Measurements from ENCODE around the gene SDHAF3.
"Not testable (repeated sequence)": the region's sequence is repeated elsewhere in the genome, so short reads cannot be mapped to it uniquely, and the experiment has no call there.

SDHAF3 gene

DNA sequence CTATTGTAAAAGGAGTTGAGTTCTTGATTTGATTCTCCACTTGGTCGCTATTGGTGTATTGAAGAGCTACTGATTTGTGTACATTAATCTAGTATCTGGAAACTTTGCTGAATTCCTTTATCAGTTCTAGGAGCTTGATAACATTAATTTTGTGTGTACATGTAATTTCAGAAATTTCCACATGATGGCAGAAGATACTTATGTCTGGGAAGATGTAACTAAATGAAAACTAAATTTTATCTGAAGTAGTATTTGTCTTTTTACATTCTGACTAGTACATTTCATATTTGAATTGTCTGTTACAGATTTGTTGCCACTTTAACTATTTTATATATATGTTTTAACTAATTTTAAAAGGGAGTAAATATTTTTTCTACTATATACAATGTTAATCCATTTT lies 27.6 kb downstream of the SDHAF3 start:
- Histone ChIP-seq H3K27me3 (ENCODE audit: control insufficient read depth, low read length) (no peaks in the 10 kb centered on the region), H3F3A (ENCODE audit: control insufficient read depth, insufficient read depth) (no peaks in the 10 kb centered on the region), H3K4me2 (ENCODE audit: low read length) (no peak overlapping the region), H3K9me2 (replicated peaks; ENCODE audit: control insufficient read depth, low read length) (no peaks in the 10 kb centered on the region), H4K20me1 (ENCODE audit: control insufficient read depth, insufficient read depth, low read depth, low read length) (no peaks in the 10 kb centered on the region; the same call in 1 of the 2 replicates), H3K36me3 (ENCODE audit: control insufficient read depth, low read length) (peaks cover 19% of the 10 kb centered on the region), H3K9me3 (ENCODE audit: control insufficient read depth, insufficient read depth, low read length) (peaks cover under 1% of the 10 kb centered on the region; the same call in 1 of the 2 replicates), H3K4me3 (ENCODE audit: low read length) (no peak overlapping the region), H3K27ac (ENCODE audit: low read depth, low read length) (no peak overlapping the region), H3K79me2 (ENCODE audit: control insufficient read depth, low read length) (peaks cover 41% of the 10 kb centered on the region), H3K4me1 (ENCODE audit: control insufficient read depth, low read length) (no peaks in the 10 kb centered on the region)
- no peak for TF ChIP-seq EZH2phosphoT487 (IDR thresholded peaks at IDR 0.05; ENCODE audit: borderline replicate concordance, low read length)
- TF ChIP-seq, protein P1, sequence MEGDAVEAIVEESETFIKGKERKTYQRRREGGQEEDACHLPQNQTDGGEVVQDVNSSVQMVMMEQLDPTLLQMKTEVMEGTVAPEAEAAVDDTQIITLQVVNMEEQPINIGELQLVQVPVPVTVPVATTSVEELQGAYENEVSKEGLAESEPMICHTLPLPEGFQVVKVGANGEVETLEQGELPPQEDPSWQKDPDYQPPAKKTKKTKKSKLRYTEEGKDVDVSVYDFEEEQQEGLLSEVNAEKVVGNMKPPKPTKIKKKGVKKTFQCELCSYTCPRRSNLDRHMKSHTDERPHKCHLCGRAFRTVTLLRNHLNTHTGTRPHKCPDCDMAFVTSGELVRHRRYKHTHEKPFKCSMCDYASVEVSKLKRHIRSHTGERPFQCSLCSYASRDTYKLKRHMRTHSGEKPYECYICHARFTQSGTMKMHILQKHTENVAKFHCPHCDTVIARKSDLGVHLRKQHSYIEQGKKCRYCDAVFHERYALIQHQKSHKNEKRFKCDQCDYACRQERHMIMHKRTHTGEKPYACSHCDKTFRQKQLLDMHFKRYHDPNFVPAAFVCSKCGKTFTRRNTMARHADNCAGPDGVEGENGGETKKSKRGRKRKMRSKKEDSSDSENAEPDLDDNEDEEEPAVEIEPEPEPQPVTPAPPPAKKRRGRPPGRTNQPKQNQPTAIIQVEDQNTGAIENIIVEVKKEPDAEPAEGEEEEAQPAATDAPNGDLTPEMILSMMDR (IDR thresholded peaks at IDR 0.05; ENCODE audit: low read depth, low read length, poor library complexity, severe bottlenecking), result peak; percentile 51

- Histone ChIP-seq H3K4me2 (ENCODE audit: low read length) (no peak overlapping the region), H3K27me3 (ENCODE audit: control insufficient read depth, low read length) (no peaks in the 10 kb centered on the region), H3K4me1 (ENCODE audit: control insufficient read depth, low read length) (no peaks in the 10 kb centered on the region), H3K36me3 (ENCODE audit: control insufficient read depth, low read length) (peaks cover 24% of the 10 kb centered on the region), H3K27ac (ENCODE audit: low read depth, low read length) (no peak overlapping the region), H3F3A (ENCODE audit: control insufficient read depth, insufficient read depth) (no peaks in the 10 kb centered on the region), H3K9me2 (replicated peaks; ENCODE audit: control insufficient read depth, low read length) (no peaks in the 10 kb centered on the region), H4K20me1 (ENCODE audit: control insufficient read depth, insufficient read depth, low read depth, low read length) (no peaks in the 10 kb centered on the region; the same call in 1 of the 2 replicates), H3K4me3 (ENCODE audit: low read length) (no peak overlapping the region), H3K79me2 (ENCODE audit: control insufficient read depth, low read length) (peaks cover 46% of the 10 kb centered on the region), H3K9me3 (ENCODE audit: control insufficient read depth, insufficient read depth, low read length) (no peaks in the 10 kb centered on the region)
- TF ChIP-seq EZH2phosphoT487 (IDR thresholded peaks at IDR 0.05; ENCODE audit: borderline replicate concordance, low read length), result no peak
- TF ChIP-seq, protein P1 (IDR thresholded peaks at IDR 0.05; ENCODE audit: low read depth, low read length, poor library complexity, severe bottlenecking), result no peak
Observed at GRCh38 chr7:97149843-97150242, 32.3 kb downstream of the SDHAF3 start.

DNA sequence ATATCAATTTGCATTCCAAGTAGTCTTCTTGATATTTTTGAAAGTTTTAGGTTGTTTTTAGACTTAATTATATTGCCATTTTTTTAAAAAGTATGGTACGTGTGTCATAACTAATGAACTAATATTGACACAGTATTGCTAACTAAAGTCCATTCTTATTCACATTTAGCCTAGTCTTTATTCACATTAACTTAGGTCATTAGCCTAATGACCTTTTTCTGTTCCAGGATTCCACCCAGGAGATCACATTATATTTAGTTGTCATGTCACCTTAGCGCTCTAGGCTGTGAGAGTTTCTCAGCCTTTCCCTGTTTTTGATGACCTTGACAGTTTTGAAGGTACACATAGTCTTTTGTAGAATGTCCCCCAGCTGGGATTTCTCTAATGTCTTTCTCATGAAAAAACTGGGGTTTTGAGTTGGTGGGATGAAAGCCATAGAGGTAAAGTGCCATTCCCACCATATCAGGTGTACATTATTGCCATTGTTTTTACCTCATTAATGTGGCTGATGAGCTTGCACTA lies 38.5 kb downstream of the SDHAF3 start:
- Histone ChIP-seq H3K4me2 (ENCODE audit: low read length) (no peak overlapping the region), H3K4me3 (ENCODE audit: low read length) (no peak overlapping the region), H3K4me1 (ENCODE audit: control insufficient read depth, low read length) (no peaks in the 10 kb centered on the region), H3K9me3 (ENCODE audit: control insufficient read depth, insufficient read depth, low read length) (peaks cover 11% of the 10 kb centered on the region), H3K27ac (ENCODE audit: low read depth, low read length) (no peak overlapping the region), H3F3A (ENCODE audit: control insufficient read depth, insufficient read depth) (no peaks in the 10 kb centered on the region), H3K79me2 (ENCODE audit: control insufficient read depth, low read length) (peaks cover 40% of the 10 kb centered on the region), H3K36me3 (ENCODE audit: control insufficient read depth, low read length) (peaks cover 29% of the 10 kb centered on the region), H3K27me3 (ENCODE audit: control insufficient read depth, low read length) (no peaks in the 10 kb centered on the region), H3K9me2 (replicated peaks; ENCODE audit: control insufficient read depth, low read length) (no peaks in the 10 kb centered on the region), H4K20me1 (ENCODE audit: control insufficient read depth, insufficient read depth, low read depth, low read length) (no peaks in the 10 kb centered on the region)
- TF ChIP-seq, protein P1 (IDR thresholded peaks at IDR 0.05; ENCODE audit: low read depth, low read length, poor library complexity, severe bottlenecking), result no peak
- no peak for TF ChIP-seq EZH2phosphoT487 (IDR thresholded peaks at IDR 0.05; ENCODE audit: borderline replicate concordance, low read length)

DNA sequence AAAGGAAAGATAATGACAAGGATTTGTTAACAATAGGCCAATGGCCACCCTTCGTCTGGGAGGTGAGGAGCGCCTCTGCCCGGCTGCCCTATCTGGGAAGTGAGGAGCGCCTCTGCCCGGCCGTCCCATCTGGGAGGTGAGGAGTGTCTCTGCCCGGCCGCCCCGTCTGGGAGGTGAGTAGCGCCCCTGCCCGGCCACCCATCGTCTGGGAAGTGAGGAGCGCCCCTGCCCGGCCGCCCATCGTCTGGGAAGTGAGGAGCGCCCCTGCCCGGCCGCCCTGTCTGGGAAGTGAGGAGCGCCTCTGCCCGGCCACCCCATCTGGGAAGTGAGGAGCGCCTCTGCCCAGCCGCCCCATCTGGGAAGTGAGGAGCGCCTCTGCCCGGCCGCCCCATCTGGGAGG lies 42.5 kb downstream of the SDHAF3 start:
- H3K27ac ChIP-seq (ENCODE audit: low read depth, low read length); H3K4me1 ChIP-seq (ENCODE audit: control insufficient read depth, low read length); H3K4me2 ChIP-seq (ENCODE audit: low read length); H3K9me2 ChIP-seq (replicated peaks; ENCODE audit: control insufficient read depth, low read length); H3F3A ChIP-seq (ENCODE audit: control insufficient read depth, insufficient read depth); H4K20me1 ChIP-seq (ENCODE audit: control insufficient read depth, insufficient read depth, low read depth, low read length); H3K27me3 ChIP-seq (ENCODE audit: control insufficient read depth, low read length); H3K4me3 ChIP-seq (ENCODE audit: low read length): not testable (repeated sequence)
- Histone ChIP-seq H3K36me3 (ENCODE audit: control insufficient read depth, low read length) (peaks cover 39% of the 10 kb centered on the region), H3K9me3 (ENCODE audit: control insufficient read depth, insufficient read depth, low read length) (peaks cover 13% of the 10 kb centered on the region), H3K79me2 (ENCODE audit: control insufficient read depth, low read length) (peaks cover 52% of the 10 kb centered on the region)

DNA sequence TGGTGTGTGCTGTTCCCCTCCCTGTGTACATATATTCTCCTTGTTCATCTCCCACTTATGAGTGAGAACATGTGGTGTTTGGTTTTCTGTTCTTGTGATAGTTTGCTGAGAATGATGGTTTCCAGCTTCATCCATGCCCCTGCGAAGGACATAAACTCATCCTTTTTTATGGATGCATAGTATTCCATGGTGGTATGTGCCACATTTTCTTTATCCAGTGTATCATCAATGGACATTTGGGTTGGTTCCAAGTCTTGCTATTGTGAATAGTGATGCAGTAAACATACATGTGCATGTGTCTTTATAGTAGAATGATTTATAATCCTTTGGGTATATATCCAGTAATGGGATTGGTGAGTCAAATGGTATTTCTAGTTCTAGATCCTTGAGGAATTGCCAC lies 44.1 kb downstream of the SDHAF3 start:
- H3K79me2 ChIP-seq (ENCODE audit: control insufficient read depth, low read length), result peaks cover 50% of the 10 kb centered on the region
- peaks cover 18% of the 10 kb centered on the region for H3K9me3 ChIP-seq (ENCODE audit: control insufficient read depth, insufficient read depth, low read length)
- H3F3A ChIP-seq (ENCODE audit: control insufficient read depth, insufficient read depth); H3K4me2 ChIP-seq (ENCODE audit: low read length); H3K4me1 ChIP-seq (ENCODE audit: control insufficient read depth, low read length); H3K4me3 ChIP-seq (ENCODE audit: low read length); H4K20me1 ChIP-seq (ENCODE audit: control insufficient read depth, insufficient read depth, low read depth, low read length); H3K9me2 ChIP-seq (replicated peaks; ENCODE audit: control insufficient read depth, low read length); H3K27me3 ChIP-seq (ENCODE audit: control insufficient read depth, low read length); H3K27ac ChIP-seq (ENCODE audit: low read depth, low read length): not testable (repeated sequence)
- peaks cover 46% of the 10 kb centered on the region for H3K36me3 ChIP-seq (ENCODE audit: control insufficient read depth, low read length)
